Large intestine (tissue), 3 donors: ENCODE results near the gene D2HGDH. TPM values are rescaled to one million over a fixed set of nuclear protein-coding genes. Genes with fewer than 3 reads are reported as not detected.

Source experiments
- DNase-seq, 2 donors: peaks; one replicate each; pipeline versions ENCODE4 v3.0.0 to v3.0.0-alpha.2; 2013
- H3K27ac ChIP-seq: one replicate; pipeline ENCODE4 v1.5.1; 2013; ENCODE audit warnings: low read length
- H3K27me3 ChIP-seq: 2 replicates; pipeline ENCODE4 v1.6.1; 2013; ENCODE audit warnings: low read length; ENCODE audit not compliant: control insufficient read depth, insufficient read depth
- H3K36me3 ChIP-seq: 2 replicates; pipeline ENCODE4 v1.6.1; 2013; ENCODE audit warnings: low read length; ENCODE audit not compliant: control insufficient read depth, insufficient read depth
- H3K4me1 ChIP-seq: one replicate; pipeline ENCODE4 v1.6.1; 2013; ENCODE audit warnings: low read length; ENCODE audit not compliant: control insufficient read depth, insufficient read depth
- H3K4me3 ChIP-seq: one replicate; pipeline ENCODE4 v1.5.1; 2013; ENCODE audit warnings: low read length
- H3K9me3 ChIP-seq: one replicate; pipeline ENCODE4 v1.6.1; 2013; ENCODE audit warnings: mild to moderate bottlenecking, low read depth, low read length, moderate library complexity; ENCODE audit not compliant: control insufficient read depth
- WGBS: methylation state at CpG from one replicate; pipeline ENCODE4 v1.1.5; 2013; ENCODE audit warnings: low lambda C conversion rate; ENCODE audit not compliant: insufficient coverage; 5-methylcytosine and 5-hydroxymethylcytosine counted together
- polyA plus RNA-seq: library from polyadenylated mRNA; unstranded; fragments of 120-200 nt; gene quantifications from one replicate; pipeline ENCODE4 v1.2.1, GENCODE V29; 2013

The D2HGDH gene
- polyA plus RNA-seq, 1 donor: 47.1 TPM

- Histone ChIP-seq H3K27me3 (no peaks in the 10 kb centered on the region), H3K4me1 (peaks cover 8% of the 10 kb centered on the region), H3K27ac (no peak overlapping the region), H3K36me3 (no peaks in the 10 kb centered on the region), H3K9me3 (no peaks in the 10 kb centered on the region), H3K4me3 (no peak overlapping the region)
- WGBS: no CpG with 5 or more reads among the region's 28 CpGs
- no peak for DNase-seq
These were observed 76.1 kb downstream of the D2HGDH start for GRCh38 chr2:241810307-241811200.

DNA sequence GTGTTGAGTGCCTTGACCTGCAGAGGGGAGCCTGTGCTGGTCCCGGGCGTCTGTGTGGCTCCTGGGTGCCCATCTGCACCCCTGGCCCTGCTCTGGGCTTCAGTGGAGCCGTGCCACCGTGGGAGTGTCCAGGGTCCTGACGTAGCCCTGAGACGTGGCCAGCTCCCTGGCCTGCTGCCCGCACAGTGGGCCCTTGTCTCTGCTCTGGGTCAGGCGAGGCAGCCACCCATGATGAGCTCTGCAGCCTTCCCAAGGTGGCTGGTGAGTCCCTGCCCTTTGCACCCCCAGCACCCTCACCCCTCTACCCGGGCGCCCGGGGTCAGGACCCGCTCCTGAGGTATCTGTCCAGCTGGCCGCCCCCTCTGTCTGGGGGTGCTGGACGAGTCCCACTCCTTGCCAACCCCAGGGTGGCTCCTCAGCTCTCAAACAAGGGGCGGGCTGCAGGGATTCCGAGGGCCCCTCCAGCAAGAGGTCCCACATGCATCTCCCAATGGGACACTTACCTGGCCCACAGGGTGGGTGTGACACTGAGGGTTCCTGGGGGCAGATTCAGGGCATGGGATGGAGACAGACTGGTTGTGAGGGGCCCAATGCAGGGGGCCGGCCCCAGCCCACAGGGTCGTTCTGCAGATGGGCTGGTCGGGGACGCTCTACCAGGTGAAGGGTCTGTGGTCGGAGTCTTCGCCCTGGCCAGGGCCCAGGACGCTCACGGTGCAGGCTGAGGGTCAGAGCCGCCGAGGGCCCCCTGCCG, 76.9 kb downstream of the D2HGDH start:
- H3K36me3 ChIP-seq: no peaks in the 10 kb centered on the region
- no peaks in the 10 kb centered on the region for H3K27me3 ChIP-seq
- H3K9me3 ChIP-seq: no peaks in the 10 kb centered on the region
- H3K27ac ChIP-seq: no peak overlapping the region
- H3K4me3 ChIP-seq: no peak overlapping the region
- H3K4me1 ChIP-seq: peaks cover 8% of the 10 kb centered on the region
- no peak for DNase-seq
- WGBS: no CpG with 5 or more reads among the region's 27 CpGs

DNA sequence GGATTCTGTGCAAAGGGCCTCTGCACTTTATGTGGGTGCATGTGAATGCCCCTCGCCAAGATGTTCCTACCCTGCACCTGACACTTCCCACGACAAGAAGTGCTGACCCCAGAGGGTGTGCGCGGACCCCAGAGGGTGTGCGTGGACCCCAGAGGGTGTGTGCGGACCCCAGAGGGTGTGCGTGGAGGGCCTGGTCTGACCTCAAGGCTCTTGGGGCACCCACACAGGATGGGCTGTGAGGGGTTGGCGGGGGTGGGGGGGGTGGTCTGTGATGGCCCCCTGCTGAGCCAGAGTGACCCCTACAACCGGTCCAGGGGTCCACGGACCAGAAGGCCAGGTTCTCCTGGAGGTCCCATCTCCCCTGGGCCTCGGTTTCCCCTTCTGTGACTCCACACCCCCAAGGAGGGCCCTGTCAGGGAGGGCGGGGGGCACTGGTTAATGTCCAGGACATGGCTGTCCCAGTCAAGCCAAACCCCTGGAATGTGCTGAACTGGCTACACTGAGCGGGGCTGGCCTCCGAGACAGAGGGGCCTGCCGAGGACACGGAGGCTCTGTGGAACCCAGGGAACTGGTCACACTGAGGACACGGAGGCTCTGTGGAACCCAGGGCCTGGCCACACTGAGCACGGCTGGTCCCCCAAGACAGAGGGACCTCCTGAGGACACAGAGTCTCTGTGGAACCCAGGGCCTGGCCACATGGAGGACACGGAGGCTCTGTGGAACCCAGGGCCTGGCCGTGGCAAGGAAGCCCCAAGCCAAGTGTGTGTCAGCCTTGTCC, 77.7 kb downstream of the D2HGDH start:
- H3K9me3 ChIP-seq: no peaks in the 10 kb centered on the region
- no CpG with 5 or more reads among the region's 20 CpGs for WGBS
- no peak overlapping the region for H3K4me3 ChIP-seq
- H3K36me3 ChIP-seq: no peaks in the 10 kb centered on the region
- H3K27me3 ChIP-seq: no peaks in the 10 kb centered on the region
- H3K27ac ChIP-seq: no peak overlapping the region
- H3K4me1 ChIP-seq: peaks cover 8% of the 10 kb centered on the region
- no peak for DNase-seq

DNA sequence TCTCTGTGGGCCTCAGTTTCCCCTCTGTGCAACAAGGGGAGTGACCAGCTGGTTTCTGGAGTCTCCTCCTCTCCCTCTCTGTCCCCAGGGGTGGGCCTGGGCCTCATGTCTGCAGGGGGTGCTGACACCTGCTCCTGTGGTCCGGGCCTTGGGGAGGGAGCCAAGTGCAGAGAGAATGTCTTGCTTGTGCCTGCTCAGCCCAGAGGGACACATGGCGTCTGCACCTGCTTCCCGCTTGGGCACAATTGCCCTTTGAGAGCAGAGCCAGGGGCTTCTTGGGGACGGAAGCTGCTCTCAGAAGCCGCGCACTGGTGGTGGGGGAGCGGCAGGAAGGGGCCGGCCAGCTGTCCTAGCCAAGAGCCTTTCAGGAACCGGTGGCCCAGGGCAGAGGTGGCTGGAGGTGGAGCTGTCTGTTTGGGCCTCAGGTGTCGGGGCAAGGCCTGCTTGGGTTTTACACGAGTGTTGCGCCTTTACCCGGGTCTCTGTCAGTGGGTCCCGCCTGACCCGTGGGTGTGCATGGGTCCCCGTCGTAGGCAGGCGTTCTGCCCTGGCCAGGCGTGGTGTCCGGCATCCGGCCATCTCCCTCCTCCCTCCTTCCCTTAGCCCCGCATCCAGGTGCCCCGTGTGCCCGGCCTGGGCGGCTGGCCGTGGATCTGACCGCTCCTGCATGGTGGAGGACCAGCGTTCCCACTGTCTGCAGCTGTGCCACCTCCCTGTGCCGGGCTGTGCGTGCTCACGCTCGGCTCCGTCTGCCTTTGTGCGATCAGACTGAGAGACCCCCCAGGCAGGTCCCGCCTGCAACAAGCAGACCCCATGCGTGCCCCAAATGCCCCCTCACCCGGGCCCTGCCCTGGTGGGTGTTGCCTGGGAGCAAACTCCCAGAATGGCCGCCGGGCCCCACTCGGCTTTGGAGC, 78.6 kb downstream of the D2HGDH start:
- DNase-seq: no peak
- Histone ChIP-seq H3K27me3 (no peaks in the 10 kb centered on the region), H3K36me3 (no peaks in the 10 kb centered on the region), H3K4me1 (peaks cover 8% of the 10 kb centered on the region), H3K9me3 (no peaks in the 10 kb centered on the region), H3K4me3 (no peak overlapping the region), H3K27ac (no peak overlapping the region)
- WGBS: no CpG with 5 or more reads among the region's 40 CpGs

DNA sequence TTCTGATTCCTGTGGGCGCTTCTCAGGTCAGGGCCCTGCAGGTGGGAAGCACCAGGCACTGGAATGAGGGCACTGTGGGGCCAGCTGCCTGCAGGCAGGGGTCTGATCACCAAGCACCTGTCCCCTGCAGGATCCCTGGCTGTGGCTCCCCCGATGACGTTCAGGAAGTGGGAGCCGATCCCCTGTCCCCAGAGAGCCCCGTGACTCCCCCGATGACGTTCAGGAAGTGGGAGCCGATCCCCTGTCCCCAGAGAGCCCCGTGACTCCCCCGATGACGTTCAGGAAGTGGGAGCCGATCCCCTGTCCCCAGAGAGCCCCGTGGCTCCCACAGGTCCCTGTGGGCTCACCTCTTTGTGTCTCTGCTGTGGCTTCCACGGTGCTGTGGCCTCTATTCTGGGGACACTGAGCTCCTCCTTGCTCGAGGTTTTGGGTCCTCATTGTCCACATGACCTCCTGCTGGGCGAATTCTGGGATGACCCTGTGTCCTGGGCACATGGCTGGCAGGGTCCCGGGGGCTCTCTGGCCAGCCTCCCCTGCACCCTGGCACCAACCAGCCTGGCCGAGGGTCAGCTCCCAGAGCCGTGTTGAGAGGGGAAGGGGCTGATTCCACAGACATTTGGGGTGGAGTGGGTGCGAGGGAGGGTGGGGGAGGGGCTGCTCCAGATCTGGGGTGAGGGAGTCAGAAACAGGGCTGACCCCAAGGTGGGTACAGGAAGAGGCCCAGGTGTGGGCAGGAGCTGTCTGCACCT, 79.4 kb downstream of the D2HGDH start:
- H3K27ac ChIP-seq: no peak overlapping the region
- peaks cover 7% of the 10 kb centered on the region for H3K9me3 ChIP-seq
- no peaks in the 10 kb centered on the region for H3K27me3 ChIP-seq
- no peaks in the 10 kb centered on the region for H3K36me3 ChIP-seq
- no peak overlapping the region for H3K4me3 ChIP-seq
- DNase-seq: no peak
- peaks cover 11% of the 10 kb centered on the region for H3K4me1 ChIP-seq
- 80% methylated on average over 1 of the region's 20 CpGs for WGBS

DNA sequence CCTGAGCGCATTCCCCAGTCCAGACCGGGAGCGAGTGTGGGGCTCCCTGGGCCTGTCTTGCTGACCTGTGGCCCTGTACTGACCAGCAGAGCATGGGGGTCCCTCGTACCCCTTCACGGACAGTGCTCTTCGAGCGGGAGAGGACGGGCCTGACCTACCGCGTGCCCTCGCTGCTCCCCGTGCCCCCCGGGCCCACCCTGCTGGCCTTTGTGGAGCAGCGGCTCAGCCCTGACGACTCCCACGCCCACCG, 79.9 kb downstream of the D2HGDH start:
- H3K9me3 ChIP-seq: peaks cover 12% of the 10 kb centered on the region
- H3K27me3 ChIP-seq: no peaks in the 10 kb centered on the region
- H3K36me3 ChIP-seq: no peaks in the 10 kb centered on the region
- no CpG with 5 or more reads among the region's 17 CpGs for WGBS
- no peak for DNase-seq
- H3K4me1 ChIP-seq: peaks cover 8% of the 10 kb centered on the region
- H3K4me3 ChIP-seq: no peak overlapping the region
- no peak overlapping the region for H3K27ac ChIP-seq

DNA sequence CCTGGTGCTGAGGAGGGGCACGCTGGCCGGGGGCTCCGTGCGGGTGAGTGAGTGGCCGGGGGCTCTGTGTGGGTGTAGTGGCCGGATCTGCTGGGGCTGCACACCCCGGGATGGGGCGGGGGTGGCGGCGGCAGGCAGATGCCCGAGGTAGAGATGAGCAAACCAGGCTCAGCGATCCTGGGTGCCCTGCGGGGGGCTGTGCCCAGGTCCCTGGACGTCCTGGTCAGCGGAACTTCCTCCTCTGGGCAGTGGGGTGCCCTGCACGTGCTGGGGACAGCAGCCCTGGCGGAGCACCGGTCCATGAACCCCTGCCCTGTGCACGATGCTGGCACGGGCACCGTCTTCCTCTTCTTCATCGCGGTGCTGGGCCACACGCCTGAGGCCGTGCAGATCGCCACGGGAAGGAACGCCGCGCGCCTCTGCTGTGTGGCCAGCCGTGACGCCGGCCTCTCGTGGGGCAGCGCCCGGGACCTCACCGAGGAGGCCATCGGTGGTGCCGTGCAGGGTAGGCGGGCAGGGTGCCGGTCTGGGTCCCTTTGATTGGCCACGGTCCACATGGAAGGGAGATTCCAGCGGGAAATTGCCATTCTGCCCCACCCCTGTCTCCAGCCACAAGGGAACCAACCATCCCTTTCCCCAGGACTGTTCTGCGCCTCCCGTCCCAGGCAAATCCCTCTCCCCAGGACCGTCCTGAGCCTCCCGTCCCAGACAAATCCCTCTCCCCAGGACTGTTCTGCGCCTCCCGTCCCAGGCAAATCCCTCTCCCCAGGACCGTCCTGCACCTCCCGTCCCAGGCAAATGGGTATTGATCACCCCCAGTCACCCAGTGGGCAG, 80.4 kb downstream of the D2HGDH start:
- Histone ChIP-seq H3K4me1 (peaks cover 4% of the 10 kb centered on the region), H3K4me3 (no peak overlapping the region), H3K27ac (no peak overlapping the region), H3K9me3 (peaks cover 13% of the 10 kb centered on the region), H3K36me3 (no peaks in the 10 kb centered on the region), H3K27me3 (no peaks in the 10 kb centered on the region)
- peak in 1 of 2 donors; percentile 16 for DNase-seq
- WGBS: no CpG with 5 or more reads among the region's 52 CpGs

DNA sequence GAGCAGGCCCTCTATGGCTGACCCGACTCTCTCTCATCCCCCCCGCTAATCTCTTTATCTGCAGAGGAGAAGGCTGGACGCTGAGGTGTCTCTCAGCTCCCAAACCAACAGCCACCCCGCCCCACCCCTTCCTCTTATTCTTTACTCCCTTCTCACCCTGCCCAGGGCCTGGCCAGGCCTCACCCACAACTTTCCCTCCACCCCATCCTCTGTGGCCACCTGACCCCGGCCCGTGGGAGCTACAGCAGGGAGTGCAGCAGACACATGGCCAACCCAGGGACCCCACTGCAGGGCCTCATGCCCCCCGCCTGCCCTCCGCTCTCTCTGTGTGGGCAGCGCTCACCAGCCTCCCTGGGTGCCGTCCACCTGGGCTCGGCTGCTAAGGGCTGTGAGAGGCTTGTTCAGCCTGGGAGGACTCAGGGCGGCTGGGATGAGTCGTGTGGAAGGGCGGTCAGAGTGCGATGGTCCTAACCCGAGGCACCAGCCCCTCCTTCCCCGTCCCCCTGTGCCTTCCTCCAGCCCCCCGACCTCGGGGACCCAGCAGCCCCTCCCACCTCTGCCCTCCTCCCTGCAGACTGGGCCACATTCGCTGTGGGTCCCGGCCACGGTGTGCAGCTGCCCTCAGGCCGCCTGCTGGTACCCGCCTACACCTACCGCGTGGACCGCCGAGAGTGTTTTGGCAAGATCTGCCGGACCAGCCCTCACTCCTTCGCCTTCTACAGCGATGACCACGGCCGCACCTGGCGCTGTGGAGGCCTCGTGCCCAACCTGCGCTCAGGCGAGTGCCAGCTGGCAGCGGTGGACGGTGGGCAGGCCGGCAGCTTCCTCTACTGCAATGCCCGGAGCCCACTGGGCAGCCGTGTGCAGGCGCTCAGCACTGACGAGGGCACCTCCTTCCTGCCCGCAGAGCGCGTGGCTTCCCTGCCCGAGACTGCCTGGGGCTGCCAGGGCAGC, 81.3 kb downstream of the D2HGDH start:
- no peaks in the 10 kb centered on the region for H3K27me3 ChIP-seq
- H3K4me3 ChIP-seq: no peak overlapping the region
- peaks cover 4% of the 10 kb centered on the region for H3K4me1 ChIP-seq
- DNase-seq: no peak
- H3K27ac ChIP-seq: no peak overlapping the region
- H3K36me3 ChIP-seq: no peaks in the 10 kb centered on the region
- H3K9me3 ChIP-seq: peaks cover 13% of the 10 kb centered on the region
- WGBS: no CpG with 5 or more reads among the region's 48 CpGs
